Measurements from ENCODE around the gene IL13. TPM values are rescaled to one million over a fixed set of nuclear protein-coding genes. Genes with fewer than 3 reads are reported as not detected.

IL13 gene
- total and polyA plus RNA-seq, 7 donors: 0.15 TPM; not detected in 6

GRCh38 chr5:132651838-132652469 lies 6.0 kb upstream of the IL13 start:
- intact Hi-C loops (cut with DNase I): no loop called here

GRCh38 chr5:132653716-132654115 lies 4.3 kb upstream of the IL13 start:
- intact Hi-C loops (cut with DNase I): no loop called here
- 52 to 53% methylated on average over 7 of the region's 7 CpGs for WGBS, 2 donors
- DNase-seq: no peak
- peaks cover 10 to 31% (median 13%) of the 10 kb centered on the region in 3 donors for H3K27me3 ChIP-seq
- no peak for TF ChIP-seq POLR2A (IDR thresholded peaks at IDR 0.05)
- TF ChIP-seq CTCF (IDR thresholded peaks at IDR 0.05): no peak
- no peak for TF ChIP-seq POLR2AphosphoS5 (IDR thresholded peaks at IDR 0.05)
- TF ChIP-seq EP300 (IDR thresholded peaks at IDR 0.05): no peak
- no peak overlapping the region for H3K4me3 ChIP-seq
- H3K27ac ChIP-seq: no peak overlapping the region
- peaks cover 0 to 16% (median 13%) of the 10 kb centered on the region in 4 donors for H3K4me1 ChIP-seq
- H3K9me3 ChIP-seq: no peaks in the 10 kb centered on the region
- H3K36me3 ChIP-seq: no peaks in the 10 kb centered on the region

More at GRCh38 chr5:132651838-132652469, 6.0 kb upstream of the IL13 start:
- no peak overlapping the region for H3K4me3 ChIP-seq
- H3K4me1 ChIP-seq: peaks cover 0 to 15% (median 13%) of the 10 kb centered on the region in 4 donors
- WGBS, 2 donors: 93 to 94% methylated on average over 4 of the region's 4 CpGs
- no peak for DNase-seq
- H3K27ac ChIP-seq: no peak overlapping the region
- TF ChIP-seq POLR2A (IDR thresholded peaks at IDR 0.05) (no peak), POLR2AphosphoS5 (IDR thresholded peaks at IDR 0.05) (no peak), CTCF (IDR thresholded peaks at IDR 0.05) (no peak)
- H3K36me3 ChIP-seq: no peaks in the 10 kb centered on the region
- H3K9me3 ChIP-seq: peaks cover 0 to 3% (median 0%) of the 10 kb centered on the region in 4 donors
- H3K27me3 ChIP-seq: peaks cover 10 to 27% (median 13%) of the 10 kb centered on the region in 3 donors

GRCh38 chr5:132655821-132656773 lies 1.9 kb upstream of the IL13 start:
- intact Hi-C loops (cut with DNase I): no loop called here
- WGBS, 2 donors: 7 to 8% methylated on average over 92 of the region's 92 CpGs
- peaks cover 10 to 31% (median 13%) of the 10 kb centered on the region in 3 donors for H3K27me3 ChIP-seq

GRCh38 chr5:132656774-132657355 lies 1.1 kb upstream of the IL13 start:
- Histone ChIP-seq H3K4me1 (peaks cover 0 to 16% (median 13%) of the 10 kb centered on the region in 4 donors), H3K9me3 (no peaks in the 10 kb centered on the region), H3K4me3 (peak overlapping the region in 3 of 4 donors; percentile 36 to 55 (median 54)), H3K27ac (no peak overlapping the region), H3K27me3 (peaks cover 10 to 31% (median 13%) of the 10 kb centered on the region in 3 donors), H3K36me3 (no peaks in the 10 kb centered on the region)
- no peak for DNase-seq
- TF ChIP-seq POLR2A (IDR thresholded peaks at IDR 0.05): no peak
- TF ChIP-seq EP300 (IDR thresholded peaks at IDR 0.05): no peak
- no peak for TF ChIP-seq POLR2AphosphoS5 (IDR thresholded peaks at IDR 0.05)
- no peak for TF ChIP-seq CTCF (IDR thresholded peaks at IDR 0.05)
- WGBS, 2 donors: 64 to 81% methylated on average over 12 of the region's 12 CpGs
- intact Hi-C loops (cut with DNase I): no loop called here

More at GRCh38 chr5:132655821-132656773, 1.9 kb upstream of the IL13 start:
- Histone ChIP-seq H3K9me3 (no peaks in the 10 kb centered on the region), H3K36me3 (no peaks in the 10 kb centered on the region), H3K4me1 (peaks cover 0 to 16% (median 13%) of the 10 kb centered on the region in 4 donors), H3K27ac (no peak overlapping the region), H3K4me3 (peak overlapping the region; percentile 19 to 55 (median 45))
- DNase-seq: no peak
- TF ChIP-seq EP300 (IDR thresholded peaks at IDR 0.05): no peak
- TF ChIP-seq POLR2A (IDR thresholded peaks at IDR 0.05): no peak
- TF ChIP-seq CTCF (IDR thresholded peaks at IDR 0.05): no peak
- no peak for TF ChIP-seq POLR2AphosphoS5 (IDR thresholded peaks at IDR 0.05)

Data from sigmoid colon (tissue), 7 donors.